MM.1S (cell line): ENCODE results near the gene ZIC2.

Source experiments
- DNase-seq: peaks from one replicate; pipeline ENCODE4 v3.0.0-alpha.2; 2015
- H2AFZ ChIP-seq: fragments of 300-600 bp; sonication (generic); 2 replicates; pipeline ENCODE4 v1.6.0; 2016; ENCODE audit warnings: antibody characterized with exemption, low read length
- H3F3A ChIP-seq: fragments of 300-600 bp; sonication (generic); 2 replicates; pipeline ENCODE4 v1.6.1; 2016; ENCODE audit warnings: mild to moderate bottlenecking, antibody characterized with exemption, low read length, moderate library complexity, mixed read lengths; ENCODE audit not compliant: insufficient read depth
- H3K27ac ChIP-seq: fragments of 300-600 bp; sonication (generic); 2 replicates; pipeline ENCODE4 v1.5.1; 2016; ENCODE audit warnings: mild to moderate bottlenecking, low read length
- H3K27me3 ChIP-seq: fragments of 300-600 bp; sonication (generic); replicated peaks from 2 replicates; pipeline ENCODE4 v1.6.0; 2016; ENCODE audit warnings: low read length; ENCODE audit not compliant: insufficient read depth
- H3K36me3 ChIP-seq: fragments of 300-600 bp; sonication (generic); replicated peaks from 2 replicates; pipeline ENCODE4 v1.6.1; 2016; ENCODE audit warnings: mild to moderate bottlenecking, low read length, mixed read lengths; ENCODE audit not compliant: insufficient read depth
- H3K4me1 ChIP-seq: fragments of 300-600 bp; sonication (generic); 2 replicates; pipeline ENCODE4 v1.6.1; 2016; ENCODE audit warnings: low read length, mixed read lengths
- H3K4me2 ChIP-seq: fragments of 300-600 bp; sonication (generic); 2 replicates; pipeline ENCODE4 v1.6.0; 2016; ENCODE audit warnings: low read depth, low read length
- H3K4me3 ChIP-seq: fragments of 300-600 bp; sonication (generic); 2 replicates; pipeline ENCODE4 v1.5.1; 2016; ENCODE audit warnings: low read length, mixed read lengths
- H3K79me2 ChIP-seq: fragments of 300-600 bp; sonication (generic); 2 replicates; pipeline ENCODE4 v1.6.1; 2016; ENCODE audit warnings: mixed run types, low read length, mixed read lengths
- H3K9ac ChIP-seq: fragments of 300-600 bp; sonication (generic); 2 replicates; pipeline ENCODE4 v1.6.1; 2016; ENCODE audit warnings: low read length, mixed read lengths
- H3K9me2 ChIP-seq: fragments of 300-600 bp; sonication (generic); replicated peaks from 2 replicates; pipeline ENCODE4 v1.6.1; 2016; ENCODE audit warnings: mild to moderate bottlenecking, low read length, mixed read lengths; ENCODE audit not compliant: insufficient read depth
- H3K9me3 ChIP-seq: fragments of 300-600 bp; sonication (generic); replicated peaks from 2 replicates; pipeline ENCODE4 v1.6.1; 2016; ENCODE audit warnings: mild to moderate bottlenecking, low read length, mixed read lengths; ENCODE audit not compliant: insufficient read depth
- H4K20me1 ChIP-seq: fragments of 300-600 bp; sonication (generic); 2 replicates; pipeline ENCODE4 v1.6.1; 2016; ENCODE audit warnings: mild to moderate bottlenecking, low read length, moderate library complexity, mixed read lengths; ENCODE audit not compliant: insufficient read depth
- EZH2 ChIP-seq: fragments of 300-600 bp; sonication (generic); optimal IDR thresholded peaks from 2 replicates; pipeline ENCODE3; 2017; ENCODE audit warnings: low read depth, mild to moderate bottlenecking, antibody characterized with exemption, low read length, mixed read lengths
- EZH2phosphoT487 ChIP-seq: fragments of 300-600 bp; sonication (generic); IDR thresholded peaks from 2 replicates; pipeline ENCODE4 v1.6.1; 2018; ENCODE audit warnings: antibody characterized with exemption, low read length
- TF ChIP-seq, protein P1 (sequence below): fragments of 300-600 bp; sonication (generic); IDR thresholded peaks from 2 replicates; pipeline ENCODE4 v1.5.1; 2016; ENCODE audit warnings: antibody characterized with exemption, low read length, mixed read lengths

ZIC2 gene

GRCh38 chr13:99981735-99982035, at the start of gene ZIC2:
Gene ZIC2, plus strand, starts transcription at chr13:99981784. Its CDS starts 281 bp downstream, at chr13:99982065.
- Histone ChIP-seq H4K20me1 (no peaks in the 10 kb centered on the region), H3F3A (no peaks in the 10 kb centered on the region), H3K79me2 (no peaks in the 10 kb centered on the region), H3K36me3 (no peaks in the 10 kb centered on the region), H3K4me3 (peak within 1 kb of the TSS; percentile 77), H3K4me2 (peak within 1 kb of the TSS; percentile 81), H3K9ac (peak within 1 kb of the TSS; percentile 51; the same call in 1 of the 2 replicates), H2AFZ (peak within 1 kb of the TSS; percentile 83; the same call in 1 of the 2 replicates), H3K4me1 (no peaks in the 10 kb centered on the region), H3K27ac (no peak within 1 kb of the TSS), H3K9me2 (no peaks in the 10 kb centered on the region), H3K27me3 (peaks cover 10% of the 10 kb centered on the region; the same call in 1 of the 2 replicates), H3K9me3 (no peaks in the 10 kb centered on the region)
- TF ChIP-seq EZH2 (no peak), EZH2phosphoT487 (no peak)
- TF ChIP-seq, protein P1, sequence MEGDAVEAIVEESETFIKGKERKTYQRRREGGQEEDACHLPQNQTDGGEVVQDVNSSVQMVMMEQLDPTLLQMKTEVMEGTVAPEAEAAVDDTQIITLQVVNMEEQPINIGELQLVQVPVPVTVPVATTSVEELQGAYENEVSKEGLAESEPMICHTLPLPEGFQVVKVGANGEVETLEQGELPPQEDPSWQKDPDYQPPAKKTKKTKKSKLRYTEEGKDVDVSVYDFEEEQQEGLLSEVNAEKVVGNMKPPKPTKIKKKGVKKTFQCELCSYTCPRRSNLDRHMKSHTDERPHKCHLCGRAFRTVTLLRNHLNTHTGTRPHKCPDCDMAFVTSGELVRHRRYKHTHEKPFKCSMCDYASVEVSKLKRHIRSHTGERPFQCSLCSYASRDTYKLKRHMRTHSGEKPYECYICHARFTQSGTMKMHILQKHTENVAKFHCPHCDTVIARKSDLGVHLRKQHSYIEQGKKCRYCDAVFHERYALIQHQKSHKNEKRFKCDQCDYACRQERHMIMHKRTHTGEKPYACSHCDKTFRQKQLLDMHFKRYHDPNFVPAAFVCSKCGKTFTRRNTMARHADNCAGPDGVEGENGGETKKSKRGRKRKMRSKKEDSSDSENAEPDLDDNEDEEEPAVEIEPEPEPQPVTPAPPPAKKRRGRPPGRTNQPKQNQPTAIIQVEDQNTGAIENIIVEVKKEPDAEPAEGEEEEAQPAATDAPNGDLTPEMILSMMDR: no peak
- DNase-seq: no peak

- H2AFZ ChIP-seq: no peak overlapping the region
- H3K27ac ChIP-seq: no peak overlapping the region
- H3K4me3 ChIP-seq: no peak overlapping the region
- DNase-seq: no peak
- H3K4me1 ChIP-seq: no peaks in the 10 kb centered on the region
- TF ChIP-seq EZH2phosphoT487 (no peak), EZH2 (no peak)
- TF ChIP-seq, protein P1: no peak
- H3K4me2 ChIP-seq: no peak overlapping the region
- no peak overlapping the region for H3K9ac ChIP-seq
- no peaks in the 10 kb centered on the region for H3K79me2 ChIP-seq
- H4K20me1 ChIP-seq: no peaks in the 10 kb centered on the region
- no peaks in the 10 kb centered on the region for H3K9me3 ChIP-seq
- H3K36me3 ChIP-seq: no peaks in the 10 kb centered on the region
- no peaks in the 10 kb centered on the region for H3F3A ChIP-seq
- H3K9me2 ChIP-seq: no peaks in the 10 kb centered on the region
- no peaks in the 10 kb centered on the region for H3K27me3 ChIP-seq
These were observed 48.7 kb upstream of the ZIC2 start for GRCh38 chr13:99932912-99933311.

DNA sequence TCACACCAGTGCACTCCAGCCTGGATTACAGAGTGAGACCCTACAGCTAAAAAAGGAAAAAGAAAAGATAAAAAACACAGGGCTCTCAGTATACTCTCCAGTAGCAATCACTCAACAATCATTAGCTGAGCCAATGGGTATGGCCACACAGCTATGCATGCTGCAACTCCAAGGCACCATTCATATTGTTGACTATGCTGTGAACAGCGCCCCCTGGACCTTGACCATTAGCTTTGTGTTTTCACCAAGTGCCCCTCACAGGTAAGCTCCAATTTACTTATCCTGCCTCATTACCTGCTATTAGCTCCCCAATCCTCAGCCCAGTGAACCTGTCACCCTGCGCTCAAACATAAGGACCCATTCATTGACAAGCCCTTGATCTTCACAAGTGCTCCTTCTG, 45.8 kb upstream of the ZIC2 start:
- H3K9me2 ChIP-seq: no peaks in the 10 kb centered on the region
- no peaks in the 10 kb centered on the region for H3K27me3 ChIP-seq
- H3K4me2 ChIP-seq: no peak overlapping the region
- H2AFZ ChIP-seq: no peak overlapping the region
- H3K4me3 ChIP-seq: no peak overlapping the region
- H3K36me3 ChIP-seq: no peaks in the 10 kb centered on the region
- DNase-seq: no peak
- no peaks in the 10 kb centered on the region for H3K4me1 ChIP-seq
- H3F3A ChIP-seq: no peaks in the 10 kb centered on the region
- no peak overlapping the region for H3K27ac ChIP-seq
- H4K20me1 ChIP-seq: no peaks in the 10 kb centered on the region
- H3K9ac ChIP-seq: no peak overlapping the region
- H3K79me2 ChIP-seq: no peaks in the 10 kb centered on the region
- H3K9me3 ChIP-seq: no peaks in the 10 kb centered on the region
- TF ChIP-seq EZH2phosphoT487 (no peak), EZH2 (no peak)
- TF ChIP-seq, protein P1: no peak

GRCh38 chr13:99938635-99939034, 42.9 kb upstream of the ZIC2 start:
- no peaks in the 10 kb centered on the region for H3K9me3 ChIP-seq
- no peaks in the 10 kb centered on the region for H3K27me3 ChIP-seq
- H3K79me2 ChIP-seq: no peaks in the 10 kb centered on the region
- no peaks in the 10 kb centered on the region for H3K4me1 ChIP-seq
- no peaks in the 10 kb centered on the region for H3K9me2 ChIP-seq
- DNase-seq: no peak
- no peaks in the 10 kb centered on the region for H4K20me1 ChIP-seq
- H3F3A ChIP-seq: no peaks in the 10 kb centered on the region
- no peaks in the 10 kb centered on the region for H3K36me3 ChIP-seq
- H3K4me3 ChIP-seq: no peak overlapping the region
- TF ChIP-seq EZH2: no peak
- TF ChIP-seq EZH2phosphoT487: no peak
- TF ChIP-seq, protein P1: no peak
- no peak overlapping the region for H3K9ac ChIP-seq
- H3K4me2 ChIP-seq: no peak overlapping the region
- H3K27ac ChIP-seq: no peak overlapping the region
- H2AFZ ChIP-seq: no peak overlapping the region
